G401.6 (cell line): ENCODE results near the gene MTX3.
A peak's percentile ranks its signal among the peaks of the same experiment; 100 is the strongest.

Source experiments
- FAIRE-seq: peaks from 2 replicates; lab custom pipeline; 2012; peaks lifted over from hg19 to GRCh38; lab: Jason Lieb, UNC

MTX3 gene

DNA sequence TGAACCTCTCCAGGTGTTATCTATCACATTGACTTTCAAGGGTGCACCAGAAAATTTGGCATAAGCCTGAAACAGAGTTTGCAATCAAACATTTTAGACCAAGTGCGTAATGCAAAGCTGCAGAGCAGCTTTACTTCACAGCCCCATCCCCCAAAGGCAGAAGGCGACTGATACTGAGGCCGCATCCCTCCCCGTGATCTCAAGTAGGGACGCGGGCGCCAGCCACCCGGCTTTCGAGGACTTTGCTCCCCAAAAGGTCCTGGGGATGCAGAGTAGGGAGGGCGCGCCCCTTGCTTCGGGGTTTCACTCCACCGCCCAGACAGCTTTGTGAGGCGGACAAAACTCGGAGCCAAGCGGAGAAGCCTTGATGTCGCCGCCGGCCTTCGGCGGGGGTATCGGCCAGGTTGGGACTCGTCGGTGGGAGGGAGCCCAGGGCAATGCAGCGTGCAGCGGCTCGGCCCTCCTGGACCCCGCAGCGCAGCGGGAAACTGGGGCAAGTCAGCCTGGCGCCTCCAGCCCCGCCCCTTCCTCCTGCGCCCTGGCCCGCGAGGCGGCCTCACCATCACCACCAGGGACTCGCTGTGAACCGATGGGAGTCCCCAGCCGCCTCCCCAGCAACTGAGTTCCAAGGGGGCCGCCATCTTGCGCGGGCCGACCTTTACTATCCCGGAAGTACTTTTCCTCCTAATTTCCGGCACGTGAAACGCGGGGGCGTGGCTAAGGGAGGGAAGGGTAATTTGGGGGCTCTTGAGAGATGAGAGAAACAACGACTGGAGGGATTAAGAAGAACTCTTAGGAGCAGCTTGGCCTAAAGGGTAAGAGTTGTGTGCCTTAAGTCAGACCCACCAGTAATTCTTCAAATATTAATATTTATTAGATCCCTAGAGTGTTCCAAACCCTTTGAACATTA lies at the start of gene MTX3:
Gene MTX3 (minus strand): TSS at position 665 of the 910 bp plus-strand sequence. CDS start 24 bp downstream, at position 641.
- peak; percentile 96 for FAIRE-seq

DNA sequence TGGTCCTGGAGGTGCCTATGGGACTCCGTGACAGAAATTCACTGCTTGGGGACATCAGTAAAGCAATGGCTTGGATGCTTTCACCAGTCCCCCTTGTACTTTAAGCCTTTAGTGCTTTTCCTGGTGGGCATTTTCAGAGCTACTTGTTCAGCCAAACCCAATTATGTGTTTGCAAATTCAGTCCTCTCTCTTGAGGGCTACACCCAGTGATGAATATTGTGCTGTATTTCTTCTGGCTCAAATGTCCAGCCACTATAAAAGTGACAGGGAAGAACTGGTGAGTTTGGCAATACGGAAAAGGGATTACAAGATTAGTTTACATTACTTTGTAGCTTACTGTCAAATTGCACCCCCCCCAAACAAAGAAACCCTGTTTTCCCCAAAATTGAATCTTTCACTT lies 48.6 kb upstream of the MTX3 start:
- FAIRE-seq, result no peak

DNA sequence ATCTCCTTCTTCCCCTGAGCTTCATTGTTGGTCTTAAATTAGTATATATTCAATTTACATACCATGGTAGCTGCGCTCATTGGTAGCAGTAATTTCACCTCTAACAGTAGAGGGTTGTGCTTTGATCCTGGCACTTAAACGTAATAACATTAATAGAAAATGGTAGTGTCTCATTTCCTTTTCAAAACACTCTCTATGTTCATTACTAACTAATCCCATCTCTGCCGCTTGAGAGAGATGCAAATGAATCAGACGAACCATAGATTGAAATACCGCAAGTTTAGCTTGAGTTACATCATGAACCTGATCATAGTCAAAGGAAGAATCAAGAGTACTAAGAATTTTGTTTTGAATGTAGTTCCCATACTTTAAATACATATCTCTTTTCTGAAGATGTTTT lies 46.3 kb upstream of the MTX3 start:
- FAIRE-seq, result no peak

DNA sequence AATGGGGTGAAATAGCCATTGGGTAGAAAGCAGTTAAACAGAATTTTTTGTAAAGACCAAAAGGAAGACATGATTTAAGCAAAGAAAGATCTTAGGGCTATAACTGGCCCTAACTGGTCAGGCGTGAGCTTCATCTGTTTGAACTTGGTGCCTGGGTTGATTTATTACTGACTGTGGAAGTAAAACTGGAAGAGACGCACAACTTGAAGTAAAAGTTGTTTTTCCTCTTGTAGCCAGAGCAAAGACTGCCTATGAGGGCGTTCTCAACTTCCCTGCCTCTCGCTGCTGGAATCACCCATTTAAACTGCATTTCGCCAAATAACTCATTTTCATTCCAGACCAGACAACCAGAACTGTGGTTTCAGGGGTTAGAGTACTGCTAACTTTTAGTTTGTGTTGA lies 45.6 kb upstream of the MTX3 start:
- no peak for FAIRE-seq

DNA sequence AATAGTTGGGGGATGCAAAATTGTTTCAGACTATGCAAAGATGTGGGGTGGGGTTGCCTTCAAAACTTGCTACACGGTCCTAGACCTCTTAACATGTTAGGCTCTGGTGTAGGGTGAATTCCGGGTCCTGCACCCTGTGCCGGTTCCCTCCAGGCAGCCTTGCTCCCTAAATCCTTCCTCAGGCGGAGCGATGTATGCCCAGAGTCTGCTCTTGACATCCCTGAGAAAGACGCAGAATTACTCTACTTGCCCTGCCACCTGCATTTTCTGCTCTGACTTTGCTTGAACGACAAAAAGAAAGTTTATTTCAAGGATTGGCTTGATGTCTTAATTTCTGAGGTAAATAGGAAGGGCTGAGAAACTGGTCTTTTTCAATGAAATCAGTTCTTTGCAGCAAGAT lies 44.8 kb upstream of the MTX3 start:
- FAIRE-seq, result no peak

DNA sequence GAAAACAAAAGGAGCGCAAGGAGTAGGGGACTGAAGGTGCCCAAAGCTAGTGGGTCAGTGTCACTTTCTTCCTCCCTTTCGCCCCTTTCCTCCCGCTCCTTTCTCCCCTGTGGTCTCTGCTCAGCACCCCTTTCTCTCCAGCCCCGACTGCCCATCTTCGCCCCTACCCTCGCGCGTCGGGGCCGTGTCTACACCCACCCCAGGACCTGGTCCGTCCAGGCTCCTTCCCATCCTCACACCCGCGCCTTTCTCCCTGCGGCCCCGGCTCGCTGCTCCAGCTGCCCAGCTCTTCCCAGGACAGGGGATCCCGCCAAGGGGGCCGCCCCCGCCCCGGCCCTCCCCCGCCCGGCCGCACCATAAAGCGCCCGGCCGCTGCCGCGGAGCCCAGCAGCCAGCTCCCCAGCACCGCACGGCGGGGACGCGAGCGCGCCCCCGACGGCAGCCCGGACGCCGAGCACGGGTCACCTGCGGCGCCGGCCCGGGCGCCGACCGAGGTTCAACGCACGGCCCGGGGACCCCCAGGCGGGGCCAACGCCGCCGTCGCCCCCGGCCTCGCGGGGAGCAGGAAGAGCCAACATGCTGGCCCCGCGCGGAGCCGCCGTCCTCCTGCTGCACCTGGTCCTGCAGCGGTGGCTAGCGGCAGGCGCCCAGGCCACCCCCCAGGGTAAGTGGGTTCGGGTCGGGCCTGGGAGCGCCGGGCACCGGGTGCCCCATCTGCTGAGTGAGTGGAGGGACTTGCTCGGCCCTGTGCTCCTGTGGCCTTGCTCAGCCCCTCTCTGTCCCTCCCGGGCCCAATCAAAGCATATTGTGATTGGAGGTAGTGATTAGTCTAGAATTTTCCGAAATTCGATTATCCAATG lies 44.1 kb upstream of the MTX3 start, which contains the start of gene THBS4:
Gene THBS4 (plus strand): TSS at position 387 of the 860 bp plus-strand sequence. CDS start 190 bp downstream, at position 577.
- FAIRE-seq, result no peak

DNA sequence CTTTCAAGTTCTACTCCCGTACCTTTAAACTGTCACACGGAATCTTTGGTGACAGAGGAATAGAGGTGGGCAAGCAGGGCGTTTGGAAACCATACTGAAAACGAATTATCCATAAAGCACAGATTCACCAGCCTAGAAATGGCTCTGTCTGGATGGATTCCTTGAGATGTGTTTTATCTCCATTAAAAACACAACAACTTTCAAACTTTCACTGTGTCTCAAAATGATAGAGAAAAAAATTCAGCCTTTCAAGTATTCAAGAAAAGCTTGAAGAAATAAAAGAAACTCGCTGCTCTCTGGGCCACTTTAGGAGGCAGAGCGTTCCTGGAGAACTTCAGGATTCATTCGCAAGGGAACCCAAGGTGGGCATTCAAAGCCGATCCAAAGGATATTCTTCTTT lies 43.5 kb upstream of the MTX3 start:
- no peak for FAIRE-seq

- no peak for FAIRE-seq
Observed at GRCh38 chr5:80033513-80033912, 42.5 kb upstream of the MTX3 start.

- FAIRE-seq, result no peak
Observed at GRCh38 chr5:80031109-80031508, 40.0 kb upstream of the MTX3 start.

GRCh38 chr5:80026841-80027240 lies 35.8 kb upstream of the MTX3 start:
- FAIRE-seq, result no peak

DNA sequence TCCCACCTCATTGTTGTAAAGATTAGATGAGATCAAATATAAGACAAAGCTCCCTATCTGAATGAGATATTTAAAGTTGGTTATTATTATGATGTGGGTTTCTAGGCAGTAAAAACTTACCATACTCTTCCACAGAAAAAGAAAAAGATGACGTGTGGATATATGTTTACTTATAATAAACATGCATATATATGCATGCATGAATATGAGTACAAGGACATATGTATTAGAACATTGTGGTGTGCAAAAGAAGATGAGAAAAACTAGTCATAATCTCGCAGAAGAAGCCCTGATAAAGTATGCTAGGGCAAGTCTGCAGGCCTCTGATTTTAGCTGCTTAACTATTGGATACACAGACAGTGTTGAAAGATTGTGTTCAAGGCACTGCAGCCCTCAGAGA lies 34.0 kb upstream of the MTX3 start:
- no peak for FAIRE-seq

DNA sequence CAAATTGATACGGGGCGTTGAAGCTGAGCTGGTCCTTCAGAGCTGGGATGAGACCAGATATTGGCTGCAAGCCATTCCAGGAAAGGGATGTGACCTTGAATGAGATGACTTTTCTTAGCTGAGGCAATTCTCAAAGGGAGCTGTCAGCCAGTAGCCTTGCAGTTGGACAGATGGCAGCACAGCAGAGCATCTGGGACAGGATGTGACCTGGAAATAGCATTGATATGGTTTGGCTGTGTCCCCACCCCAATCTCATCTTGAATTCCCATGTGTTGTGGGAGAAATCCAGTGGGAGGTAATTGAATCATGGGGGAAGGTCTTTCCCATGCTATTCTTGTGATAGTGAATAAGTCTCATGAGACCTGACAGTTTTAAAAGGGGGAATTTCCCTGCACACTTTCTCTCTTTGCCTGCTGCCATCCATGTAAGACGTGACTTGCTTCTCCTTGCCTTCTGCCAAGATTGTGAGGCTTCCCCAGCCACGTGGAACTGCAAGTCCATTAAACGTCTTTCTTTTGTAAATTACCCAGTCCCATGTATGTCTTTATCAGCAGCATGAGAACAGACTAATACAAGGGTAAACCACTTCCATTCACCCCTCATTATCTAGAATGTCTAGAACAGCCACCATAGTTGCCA lies 19.8 kb upstream of the MTX3 start:
- no peak for FAIRE-seq

GRCh38 chr5:80008995-80009765 lies 18.1 kb upstream of the MTX3 start:
- FAIRE-seq, result no peak

DNA sequence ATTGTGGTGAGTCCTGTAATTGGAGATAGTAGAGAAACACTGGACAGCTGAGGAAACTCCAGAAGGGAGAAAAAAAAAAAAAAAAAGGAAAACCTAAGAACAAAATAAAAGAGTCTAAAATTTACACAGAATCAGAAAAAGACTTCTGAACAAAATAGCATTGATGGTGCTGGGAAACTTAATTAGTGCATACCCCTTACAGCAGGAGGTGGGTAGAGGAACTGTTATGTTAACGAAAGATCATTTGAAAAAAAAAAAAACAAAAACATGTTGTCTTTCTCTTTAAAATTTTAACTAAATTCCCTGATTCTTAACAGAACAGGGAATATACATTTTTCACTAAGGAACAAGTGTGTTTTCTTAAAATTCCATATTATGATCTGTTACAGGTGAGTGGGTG lies 11.6 kb upstream of the MTX3 start:
- no peak for FAIRE-seq

DNA sequence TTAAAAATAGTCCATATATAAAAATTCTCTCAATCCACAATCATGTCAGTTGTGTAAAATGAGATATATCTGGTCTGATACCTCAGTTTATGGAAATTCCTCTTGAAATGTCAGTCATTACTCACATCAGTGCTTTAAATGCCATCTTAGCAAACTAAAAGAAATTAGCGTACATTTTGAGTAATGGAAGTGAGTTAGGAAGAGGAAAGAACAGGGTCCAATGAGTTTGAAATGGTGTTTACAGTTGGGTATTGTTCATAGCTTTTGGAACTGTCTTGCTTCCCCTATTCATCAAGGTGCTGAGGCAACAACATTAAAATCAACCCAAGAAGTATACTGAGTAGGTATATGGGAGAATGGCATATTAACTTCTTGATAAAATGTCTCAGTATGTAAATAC lies 8.7 kb upstream of the MTX3 start:
- FAIRE-seq, result no peak

DNA sequence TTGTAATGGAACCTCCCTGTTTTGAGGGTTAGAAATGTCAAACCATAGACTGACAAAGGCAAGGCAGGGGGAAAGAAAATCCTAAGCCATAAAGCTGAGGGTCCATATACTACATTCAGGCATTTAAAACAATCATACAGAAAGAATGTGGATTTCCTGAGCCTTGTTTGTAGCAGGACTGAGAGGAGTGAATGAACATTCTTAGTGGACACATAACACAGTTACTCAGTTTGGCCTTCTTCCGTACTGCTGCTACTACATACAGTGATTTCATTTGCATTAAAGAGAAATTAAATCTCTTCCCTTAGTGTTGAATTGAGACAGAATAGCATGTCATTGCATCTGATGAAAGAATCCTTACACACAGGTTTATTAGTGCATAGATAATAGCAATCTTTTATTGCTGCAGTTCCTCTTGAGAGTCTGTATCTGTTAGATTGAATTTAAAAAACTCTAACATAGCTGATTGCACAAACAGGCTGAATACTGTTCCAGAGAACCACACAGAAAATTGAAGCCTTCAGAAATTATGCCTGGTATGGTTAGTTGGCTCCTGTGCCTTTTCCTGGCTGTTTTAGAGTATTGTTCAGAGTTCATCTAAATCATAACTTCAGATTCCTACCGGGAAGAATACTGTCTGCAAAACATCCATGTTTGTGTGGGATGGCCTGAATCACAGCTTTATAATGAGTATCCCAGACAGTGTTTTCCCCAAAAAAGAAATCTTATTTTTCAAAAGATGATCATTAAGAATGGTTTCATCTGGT lies 2.0 kb upstream of the MTX3 start:
- FAIRE-seq, result no peak

GRCh38 chr5:79990205-79990597 lies 861 bp downstream of the MTX3 start:
- FAIRE-seq, result no peak

GRCh38 chr5:79986260-79986659 lies 4.8 kb downstream of the MTX3 start:
- FAIRE-seq, result no peak

GRCh38 chr5:79985288-79985687 lies 5.8 kb downstream of the MTX3 start:
- FAIRE-seq, result no peak

DNA sequence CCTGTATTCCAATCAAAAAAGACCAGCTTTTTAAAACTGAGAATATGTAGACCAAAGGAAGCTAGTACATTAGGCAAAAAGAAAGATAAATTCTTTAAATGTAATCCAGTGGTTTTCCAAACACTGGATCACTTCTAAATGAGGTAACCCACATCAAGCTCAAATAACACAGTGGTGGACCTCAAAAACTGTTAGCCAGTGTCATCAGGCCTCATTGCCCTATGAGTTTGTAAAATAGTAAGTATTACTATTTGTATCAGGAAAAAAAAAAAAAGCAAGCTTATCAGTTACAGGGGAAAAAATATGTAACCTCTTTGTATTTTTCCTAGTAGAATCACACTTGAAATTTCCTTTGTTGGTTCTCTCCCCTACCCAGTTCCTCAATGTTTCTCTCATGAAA lies 6.7 kb downstream of the MTX3 start:
- FAIRE-seq, result no peak

GRCh38 chr5:79983618-79984017 lies 7.4 kb downstream of the MTX3 start:
- no peak for FAIRE-seq
